HG03097 (cell line): Measurements from ENCODE around the gene TTC34.

Experiments
- ATAC-seq: cut with Tn5 transposase; IDR thresholded peaks from one replicate; pipeline ENCODE4 v1.9.1; 2021; ENCODE audit not compliant: unreplicated experiment, low FRiP score

The TTC34 gene

GRCh38 chr1:2830761-2831425, 29.4 kb upstream of the TTC34 start:
- no peak for ATAC-seq

GRCh38 chr1:2829846-2830615, 28.5 kb upstream of the TTC34 start:
- ATAC-seq: no peak

GRCh38 chr1:2828586-2829250, 27.2 kb upstream of the TTC34 start:
- ATAC-seq: no peak

GRCh38 chr1:2826736-2827292, 25.3 kb upstream of the TTC34 start:
- no peak for ATAC-seq

- ATAC-seq: no peak
Measured at GRCh38 chr1:2826316-2826715, 24.8 kb upstream of the TTC34 start.

- ATAC-seq: no peak
Measured at GRCh38 chr1:2825487-2826189, 24.1 kb upstream of the TTC34 start.

- no peak for ATAC-seq
Measured at GRCh38 chr1:2824999-2825398, 23.5 kb upstream of the TTC34 start.

GRCh38 chr1:2823921-2824610, 22.6 kb upstream of the TTC34 start:
- ATAC-seq: no peak

GRCh38 chr1:2822621-2823145, 21.2 kb upstream of the TTC34 start:
- ATAC-seq: no peak

- no peak for ATAC-seq
Measured at GRCh38 chr1:2821966-2822620, 20.6 kb upstream of the TTC34 start.

- no peak for ATAC-seq
Measured at GRCh38 chr1:2821373-2821955, 20.0 kb upstream of the TTC34 start.

- ATAC-seq: no peak
Measured at GRCh38 chr1:2820731-2821372, 19.4 kb upstream of the TTC34 start.

- no peak for ATAC-seq
Measured at GRCh38 chr1:2819831-2820730, 18.6 kb upstream of the TTC34 start.

GRCh38 chr1:2819429-2819828, 17.9 kb upstream of the TTC34 start:
- no peak for ATAC-seq

GRCh38 chr1:2817784-2818564, 16.5 kb upstream of the TTC34 start:
- no peak for ATAC-seq

GRCh38 chr1:2816786-2817185, 15.3 kb upstream of the TTC34 start:
- no peak for ATAC-seq

GRCh38 chr1:2815551-2815950, 14.1 kb upstream of the TTC34 start:
- ATAC-seq: no peak
